Fibroblast of lung (primary cell): ENCODE results near the gene HAUS5. TPM values are rescaled to one million over a fixed set of nuclear protein-coding genes. Genes with fewer than 3 reads are reported as not detected.

Experiments used
- DNase-seq, 2 donors: peaks; one replicate each; pipeline versions ENCODE4 v3.0.0 to v3.0.0-alpha.2; 2010; ENCODE audit warnings: low read depth in 2 of 2
- H2AFZ ChIP-seq: 2 replicates; pipeline ENCODE4 v1.5.1; 2012; ENCODE audit warnings: low read length, control low read depth, inconsistent platforms
- H3K27ac ChIP-seq: 2 replicates; pipeline ENCODE4 v1.5.1; 2011; ENCODE audit warnings: low read length, control low read depth; ENCODE audit not compliant: insufficient read depth
- H3K27me3 ChIP-seq: 2 replicates; pipeline ENCODE4 v1.5.1; 2011; ENCODE audit warnings: mild to moderate bottlenecking, low read length; ENCODE audit not compliant: control insufficient read depth, insufficient read depth
- H3K36me3 ChIP-seq: 2 replicates; pipeline ENCODE4 v1.5.1; 2011; ENCODE audit warnings: low read length; ENCODE audit not compliant: control insufficient read depth, insufficient read depth
- H3K4me1 ChIP-seq: 2 replicates; pipeline ENCODE4 v1.5.1; 2011; ENCODE audit warnings: low read length; ENCODE audit not compliant: control insufficient read depth, insufficient read depth; ENCODE audit errors: extremely low read depth
- H3K4me2 ChIP-seq: 2 replicates; pipeline ENCODE4 v1.5.1; 2011; ENCODE audit warnings: low read length, control low read depth; ENCODE audit not compliant: insufficient read depth; ENCODE audit errors: extremely low read depth
- H3K4me3 ChIP-seq, 4 experiments: fragments of 200-600 bp in 1 of 4; sonication (generic) in 1 of 4; replicated peaks in 1 of 4; 2 replicates each; pipeline ENCODE4 v1.5.1; 2011 to 2016; ENCODE audit warnings: low read length in 4 of 4, low read depth in 3 of 4, mild to moderate bottlenecking in 3 of 4, control low read depth in 2 of 4, inconsistent platforms in 1 of 4, mixed read lengths in 1 of 4; ENCODE audit not compliant: insufficient read depth in 1 of 4; ENCODE audit errors: control extremely low read depth in 1 of 4
- H3K79me2 ChIP-seq: 2 replicates; pipeline ENCODE4 v1.5.1; 2012; ENCODE audit warnings: mild to moderate bottlenecking, low read length, inconsistent platforms; ENCODE audit not compliant: control insufficient read depth, insufficient read depth
- H3K9ac ChIP-seq: 2 replicates; pipeline ENCODE4 v1.5.1; 2011; ENCODE audit warnings: mild to moderate bottlenecking, low read length, control low read depth; ENCODE audit not compliant: insufficient read depth
- H3K9me3 ChIP-seq: 2 replicates; pipeline ENCODE4 v1.5.1; 2012; ENCODE audit warnings: low read depth, low read length; ENCODE audit not compliant: control insufficient read depth, insufficient read depth
- H4K20me1 ChIP-seq: 2 replicates; pipeline ENCODE4 v1.5.1; 2011; ENCODE audit warnings: low read length; ENCODE audit not compliant: control insufficient read depth, insufficient read depth; ENCODE audit errors: extremely low read depth
- CTCF ChIP-seq, 2 donors: IDR thresholded peaks in 1 of 2; conservative IDR thresholded peaks in 1 of 2; 1 replicate in 1 of 2; 2 replicates in 1 of 2; pipeline ENCODE4 v1.5.1; 2011 to 2012; ENCODE audit warnings: low read length in 2 of 2, control low read depth in 1 of 2, inconsistent platforms in 1 of 2, low read depth in 1 of 2, mild to moderate bottlenecking in 1 of 2
- EZH2 ChIP-seq: IDR thresholded peaks from 2 replicates; pipeline ENCODE4 v1.5.1; 2012; ENCODE audit warnings: low read length, control low read depth, mild to moderate bottlenecking; ENCODE audit errors: missing control alignments
- polyA plus RNA-seq, 2 donors: library from polyadenylated mRNA; depleted of rRNA in 1 of 2; stranded (reverse) in 1 of 2; unstranded in 1 of 2; fragments of >200 nt; gene quantifications; 2 replicates each; pipeline ENCODE4 v1.2.1, GENCODE V29; 2011 to 2012; ENCODE audit warnings: missing spikeins in 1 of 2
- total RNA-seq: library from RNA; depleted of rRNA; stranded (reverse); fragments of >200 nt; gene quantifications from 2 replicates; pipeline ENCODE4 v1.2.1, GENCODE V29; 2014

Gene HAUS5
- total and polyA plus RNA-seq, 2 donors (not counting 1 experiment from before 2014, with no cell fraction given) = 2.5 to 4.0 TPM

GRCh38 chr19:35612224-35612558, 344 bp upstream of the HAUS5 start:
- H3K4me2 ChIP-seq = peak overlapping the region; percentile 96
- peaks cover 5% of the 10 kb centered on the region for H3K4me1 ChIP-seq
- no peak for TF ChIP-seq CTCF (conservative IDR thresholded peaks at IDR 0.05 in 1 of 2, IDR thresholded peaks at IDR 0.05 in 1 of 2; ENCODE audit: low read depth in 1 of 2, low read length in 2 of 2)
- no peak for TF ChIP-seq EZH2
- peaks cover 3% of the 10 kb centered on the region for H3K36me3 ChIP-seq
- H4K20me1 ChIP-seq = no peaks in the 10 kb centered on the region
- H3K4me3 ChIP-seq = peak overlapping the region; percentile 91 to 96 (median 93)
- H2AFZ ChIP-seq = peak overlapping the region; percentile 81
- no peak for DNase-seq
- H3K27me3 ChIP-seq = no peaks in the 10 kb centered on the region
- H3K9me3 ChIP-seq = no peaks in the 10 kb centered on the region
- no peak overlapping the region for H3K9ac ChIP-seq
- H3K79me2 ChIP-seq = no peaks in the 10 kb centered on the region
- no peak overlapping the region for H3K27ac ChIP-seq

- no peak overlapping the region for H3K27ac ChIP-seq
- no peak for DNase-seq
- no peaks in the 10 kb centered on the region for H3K79me2 ChIP-seq
- peaks cover 5% of the 10 kb centered on the region for H3K36me3 ChIP-seq
- H3K4me3 ChIP-seq = no peak overlapping the region
- H3K9me3 ChIP-seq = no peaks in the 10 kb centered on the region
- H3K27me3 ChIP-seq = no peaks in the 10 kb centered on the region
- no peak overlapping the region for H2AFZ ChIP-seq
- no peak overlapping the region for H3K9ac ChIP-seq
- H3K4me1 ChIP-seq = peaks cover 5% of the 10 kb centered on the region
- no peak for TF ChIP-seq CTCF (conservative IDR thresholded peaks at IDR 0.05 in 1 of 2, IDR thresholded peaks at IDR 0.05 in 1 of 2; ENCODE audit: low read depth in 1 of 2, low read length in 2 of 2)
- TF ChIP-seq EZH2 = no peak
- H4K20me1 ChIP-seq = no peaks in the 10 kb centered on the region
- peak overlapping the region; percentile 40 for H3K4me2 ChIP-seq
Observed at GRCh38 chr19:35613574-35613973, 1.0 kb downstream of the HAUS5 start.

- Histone ChIP-seq H3K79me2 (no peaks in the 10 kb centered on the region), H3K9ac (no peak overlapping the region), H3K9me3 (no peaks in the 10 kb centered on the region), H3K4me2 (no peak overlapping the region), H3K27me3 (no peaks in the 10 kb centered on the region), H3K4me1 (peaks cover 5% of the 10 kb centered on the region), H3K4me3 (no peak overlapping the region), H3K27ac (no peak overlapping the region), H2AFZ (no peak overlapping the region), H4K20me1 (no peaks in the 10 kb centered on the region), H3K36me3 (peaks cover 5% of the 10 kb centered on the region)
- DNase-seq = no peak
- TF ChIP-seq CTCF (conservative IDR thresholded peaks at IDR 0.05 in 1 of 2, IDR thresholded peaks at IDR 0.05 in 1 of 2; ENCODE audit: low read depth in 1 of 2, low read length in 2 of 2) (no peak), EZH2 (no peak)
Observed at GRCh38 chr19:35615036-35615435, 2.5 kb downstream of the HAUS5 start.
